Measurements from ENCODE around the gene HSH2D. TPM values are rescaled to one million over a fixed set of nuclear protein-coding genes. Genes with fewer than 3 reads are reported as not detected.
"Not testable (repeated sequence)": the region's sequence is repeated elsewhere in the genome, so short reads cannot be mapped to it uniquely, and the experiment has no call there.

The HSH2D gene
- total RNA-seq, 6 experiments from 2014 or later: not detected

DNA sequence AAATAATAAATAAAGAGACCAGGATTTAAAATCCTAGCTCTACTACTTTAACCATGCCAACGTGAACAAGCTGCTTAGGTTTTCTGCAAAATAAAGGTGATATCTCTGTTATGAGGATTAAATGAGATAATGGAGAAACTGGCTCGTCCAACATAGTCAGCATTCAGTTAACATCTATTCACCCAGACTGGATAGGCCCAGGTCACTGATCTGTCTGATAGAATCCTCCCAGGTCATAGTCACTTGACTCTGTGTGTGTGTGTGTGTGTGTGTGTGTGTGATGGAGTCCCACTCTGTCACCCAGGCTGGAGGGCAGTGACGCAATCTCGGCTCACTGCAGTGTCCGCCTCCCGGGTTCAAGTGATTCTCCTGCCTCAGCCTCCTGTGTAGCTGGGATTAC, 44.7 kb upstream of the HSH2D start:
- Mint-ChIP-seq H3K27me3 (ENCODE audit: insufficient read depth) (peaks cover 27% of the 10 kb centered on the region), H3K9me3 (no peaks in the 10 kb centered on the region), H3K27ac (peak overlapping the region; percentile 31; the same call in 1 of the 2 replicates), H3K36me3 (ENCODE audit: low read depth) (peaks cover 65% of the 10 kb centered on the region), H3K4me1 (ENCODE audit: low read depth) (peaks cover 34% of the 10 kb centered on the region), H3K4me3 (no peak overlapping the region)
- no peak for DNase-seq
- TF ChIP-seq, protein P1, sequence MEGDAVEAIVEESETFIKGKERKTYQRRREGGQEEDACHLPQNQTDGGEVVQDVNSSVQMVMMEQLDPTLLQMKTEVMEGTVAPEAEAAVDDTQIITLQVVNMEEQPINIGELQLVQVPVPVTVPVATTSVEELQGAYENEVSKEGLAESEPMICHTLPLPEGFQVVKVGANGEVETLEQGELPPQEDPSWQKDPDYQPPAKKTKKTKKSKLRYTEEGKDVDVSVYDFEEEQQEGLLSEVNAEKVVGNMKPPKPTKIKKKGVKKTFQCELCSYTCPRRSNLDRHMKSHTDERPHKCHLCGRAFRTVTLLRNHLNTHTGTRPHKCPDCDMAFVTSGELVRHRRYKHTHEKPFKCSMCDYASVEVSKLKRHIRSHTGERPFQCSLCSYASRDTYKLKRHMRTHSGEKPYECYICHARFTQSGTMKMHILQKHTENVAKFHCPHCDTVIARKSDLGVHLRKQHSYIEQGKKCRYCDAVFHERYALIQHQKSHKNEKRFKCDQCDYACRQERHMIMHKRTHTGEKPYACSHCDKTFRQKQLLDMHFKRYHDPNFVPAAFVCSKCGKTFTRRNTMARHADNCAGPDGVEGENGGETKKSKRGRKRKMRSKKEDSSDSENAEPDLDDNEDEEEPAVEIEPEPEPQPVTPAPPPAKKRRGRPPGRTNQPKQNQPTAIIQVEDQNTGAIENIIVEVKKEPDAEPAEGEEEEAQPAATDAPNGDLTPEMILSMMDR (IDR thresholded peaks at IDR 0.05): no peak

DNA sequence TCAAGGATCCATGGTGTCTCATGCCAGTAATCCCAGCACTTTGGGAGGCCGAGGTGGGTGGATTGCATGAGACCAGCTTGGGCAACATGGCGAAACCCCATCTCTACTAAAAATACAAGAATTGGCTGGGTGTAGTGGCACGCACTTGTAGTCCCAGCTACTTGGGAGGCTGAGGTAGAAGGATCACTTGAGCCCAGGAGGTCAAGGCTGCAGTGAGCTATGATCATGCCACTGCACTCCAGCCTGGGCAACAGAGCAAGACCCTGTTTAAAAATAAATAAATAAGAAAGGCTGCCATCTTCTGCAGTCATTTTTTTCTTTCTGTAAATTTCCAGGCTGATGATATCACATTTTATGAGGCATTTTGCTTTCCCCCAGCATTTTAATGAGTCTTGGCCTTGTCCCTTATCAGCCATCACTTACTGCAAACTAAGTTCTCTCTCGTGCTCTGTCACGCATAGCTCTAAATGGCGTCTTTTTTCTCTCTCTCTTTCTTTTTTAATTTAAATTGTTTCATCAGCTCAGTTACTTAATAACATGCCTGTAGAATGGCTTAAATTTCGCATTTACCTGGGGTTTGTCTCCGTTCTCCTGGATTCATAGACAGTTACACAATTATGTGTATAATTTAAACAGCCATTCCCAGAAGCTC, 44.0 kb upstream of the HSH2D start:
- Mint-ChIP-seq H3K4me1 (ENCODE audit: low read depth) (peaks cover 33% of the 10 kb centered on the region), H3K27ac (peak overlapping the region; percentile 56), H3K27me3 (ENCODE audit: insufficient read depth) (peaks cover 28% of the 10 kb centered on the region), H3K36me3 (ENCODE audit: low read depth) (peaks cover 64% of the 10 kb centered on the region)
- DNase-seq, H3K4me3 Mint-ChIP-seq, H3K9me3 Mint-ChIP-seq: not testable (repeated sequence)

GRCh38 chr19:16100524-16100923, 43.0 kb upstream of the HSH2D start:
- Mint-ChIP-seq H3K4me1 (ENCODE audit: low read depth) (peaks cover 22% of the 10 kb centered on the region), H3K9me3 (no peaks in the 10 kb centered on the region), H3K27ac (0 out of 2 replicates have a peak overlapping the region, but pooled peaks have one; percentile 6), H3K27me3 (ENCODE audit: insufficient read depth) (peaks cover 34% of the 10 kb centered on the region), H3K4me3 (no peak overlapping the region), H3K36me3 (ENCODE audit: low read depth) (peaks cover 60% of the 10 kb centered on the region)
- no peak for DNase-seq
- TF ChIP-seq, protein P1 (IDR thresholded peaks at IDR 0.05): no peak

GRCh38 chr19:16104722-16105121, 38.8 kb upstream of the HSH2D start:
- DNase-seq: no peak
- TF ChIP-seq, protein P1 (IDR thresholded peaks at IDR 0.05): no peak
- Mint-ChIP-seq H3K4me1 (ENCODE audit: low read depth) (peaks cover 7% of the 10 kb centered on the region), H3K9me3 (no peaks in the 10 kb centered on the region), H3K27ac (peak overlapping the region; percentile 64), H3K4me3 (no peak overlapping the region), H3K36me3 (ENCODE audit: low read depth) (peaks cover 29% of the 10 kb centered on the region), H3K27me3 (ENCODE audit: insufficient read depth) (peaks cover 22% of the 10 kb centered on the region)

DNA sequence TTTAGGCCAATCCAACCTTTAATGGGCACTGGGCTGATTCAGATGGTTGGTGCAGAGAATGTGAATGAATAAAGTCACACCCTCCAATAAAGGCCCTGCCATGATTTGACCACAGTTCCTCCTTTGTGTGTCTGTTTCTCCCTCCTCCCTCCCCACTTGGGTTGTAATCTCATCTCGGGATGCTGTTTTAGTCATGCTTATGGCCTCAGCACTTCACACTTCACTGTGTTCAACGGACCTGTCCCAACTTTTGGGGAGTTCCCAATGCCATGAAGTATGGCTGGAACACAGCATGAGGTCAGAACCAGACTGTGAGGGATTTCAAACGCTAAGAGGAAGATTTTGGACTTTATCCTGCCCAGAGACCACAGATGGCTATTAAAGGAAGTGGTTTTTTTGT, 37.4 kb upstream of the HSH2D start:
- peak; percentile 42 for DNase-seq
- no peaks in the 10 kb centered on the region for H3K9me3 Mint-ChIP-seq
- TF ChIP-seq, protein P1 (IDR thresholded peaks at IDR 0.05): no peak
- peak overlapping the region; percentile 70 for H3K27ac Mint-ChIP-seq
- peaks cover 22% of the 10 kb centered on the region for H3K27me3 Mint-ChIP-seq (ENCODE audit: insufficient read depth)
- H3K36me3 Mint-ChIP-seq (ENCODE audit: low read depth): peaks cover 23% of the 10 kb centered on the region
- H3K4me3 Mint-ChIP-seq: no peak overlapping the region; the same call in 1 of the 2 replicates
- peaks cover 8% of the 10 kb centered on the region for H3K4me1 Mint-ChIP-seq (ENCODE audit: low read depth)

GRCh38 chr19:16111160-16111908, 32.2 kb upstream of the HSH2D start, which contains the start of gene RAB8A:
Gene RAB8A, plus strand, starts transcription at chr19:16111889. Its CDS starts 13 bp downstream, at chr19:16111902.
- H3K27ac Mint-ChIP-seq: peak within 1 kb of the TSS; percentile 90
- peak within 1 kb of the TSS; percentile 96 for H3K4me3 Mint-ChIP-seq
- TF ChIP-seq, protein P1 (IDR thresholded peaks at IDR 0.05): peak; percentile 96
- DNase-seq: peak; percentile 99
- peaks cover 1% of the 10 kb centered on the region; the same call in 1 of the 2 replicates for H3K27me3 Mint-ChIP-seq (ENCODE audit: insufficient read depth)
- peaks cover 32% of the 10 kb centered on the region for H3K4me1 Mint-ChIP-seq (ENCODE audit: low read depth)
- no peaks in the 10 kb centered on the region for H3K36me3 Mint-ChIP-seq (ENCODE audit: low read depth)
- no peaks in the 10 kb centered on the region for H3K9me3 Mint-ChIP-seq
